ENCODE results near the gene TMEM59L. TPM values are rescaled to one million over a fixed set of nuclear protein-coding genes. Genes with fewer than 3 reads are reported as not detected.

TMEM59L gene
- total and polyA plus RNA-seq, 10 of the 15 experiments (the other 5 are each of a cell fraction or from before 2014, with no cell fraction given) = 0.06 TPM; not detected in 9

DNA sequence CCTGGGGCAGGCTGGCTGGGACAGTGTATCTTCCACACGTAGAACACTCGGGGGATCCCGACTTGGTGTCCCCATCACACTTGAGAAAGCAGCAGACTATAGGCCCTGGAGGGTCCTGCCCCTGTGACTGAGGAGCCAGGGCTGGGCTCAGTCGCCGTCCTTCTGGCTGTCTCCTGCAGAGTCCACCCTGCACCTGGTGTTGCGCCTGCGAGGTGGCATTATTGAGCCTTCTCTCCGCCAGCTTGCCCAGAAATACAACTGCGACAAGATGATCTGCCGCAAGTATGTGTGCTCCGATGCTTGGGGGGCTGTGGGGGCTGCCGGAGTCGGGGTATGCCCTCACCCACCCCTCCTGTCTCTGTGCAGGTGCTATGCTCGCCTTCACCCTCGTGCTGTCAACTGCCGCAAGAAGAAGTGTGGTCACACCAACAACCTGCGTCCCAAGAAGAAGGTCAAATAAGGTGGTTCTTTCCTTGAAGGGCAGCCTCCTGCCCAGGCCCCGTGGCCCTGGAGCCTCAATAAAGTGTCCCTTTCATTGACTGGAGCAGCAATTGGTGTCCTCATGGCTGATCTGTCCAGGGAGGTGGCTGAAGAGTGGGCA lies 37.9 kb upstream of the TMEM59L start:
- H3K9me3 ChIP-seq (replicated peaks; ENCODE audit: control insufficient read depth, insufficient read depth, low read length) = no peaks in the 10 kb centered on the region
- no peak for TF ChIP-seq HSF1 (IDR thresholded peaks at IDR 0.05; ENCODE audit: low read depth, low read length)
- no peak for TF ChIP-seq POU2F2 (IDR thresholded peaks at IDR 0.05; ENCODE audit: borderline replicate concordance, low read depth, low read length)
- no peak for TF ChIP-seq CHD4 (IDR thresholded peaks at IDR 0.05)
- TF ChIP-seq SREBF2 (IDR thresholded peaks at IDR 0.05; ENCODE audit: low read length) = no peak
- no peak for TF ChIP-seq NBN (IDR thresholded peaks at IDR 0.05)
- TF ChIP-seq ZNF592 (IDR thresholded peaks at IDR 0.05) = no peak
- no peak for TF ChIP-seq ZNF274 (IDR thresholded peaks at IDR 0.05; ENCODE audit: insufficient read depth, insufficient read length)
- no peak for TF ChIP-seq NRF1 (conservative IDR thresholded peaks at IDR 0.05; ENCODE audit: low read depth, low read length)
- H3K4me2 ChIP-seq (ENCODE audit: control insufficient read depth, insufficient read depth) = no peak overlapping the region
- H4K20me1 ChIP-seq (ENCODE audit: control insufficient read depth, insufficient read depth) = peaks cover 8% of the 10 kb centered on the region; the same call in 1 of the 2 replicates
- no peak overlapping the region for H2AFZ ChIP-seq (ENCODE audit: control insufficient read depth, low read depth, low read length)
- H3K9ac ChIP-seq (ENCODE audit: control insufficient read depth, insufficient read depth, low read length) = no peak overlapping the region
- ChIA-PET SMC1A (ENCODE audit: uncharacterized antibody, unreplicated experiment) (no interaction called here), POLR2A (interaction anchor here (4.0 kb wide), 1 partner anchor 13 kb away, joined by 43 read pairs; the partner anchor contains the start of gene REX1BD), CTCF (interaction anchor here (1.3 kb wide), 1 partner anchor 12 kb away, joined by 3 read pairs; no protein-coding TSS in a partner anchor), RAD21 (ENCODE audit: unreplicated experiment) (no interaction called here)
- H3K27me3 ChIP-seq (replicated peaks in 1 of 2; ENCODE audit: control insufficient read depth in 2 of 2, insufficient read depth in 2 of 2, low read length in 1 of 2) = no peaks in the 10 kb centered on the region
- intact Hi-C loops (cut with micrococcal nuclease; ENCODE audit: unreplicated experiment) = no loop called here
- peaks cover 11% of the 10 kb centered on the region; the same call in 1 of the 2 replicates for H3K4me1 ChIP-seq (ENCODE audit: control insufficient read depth, insufficient read depth, low read length)
- peaks cover 11 to 21% of the 10 kb centered on the region in 2 experiments; a peak in 3 of 4 replicates for H3K36me3 ChIP-seq (ENCODE audit: control insufficient read depth in 2 of 2, insufficient read depth in 2 of 2, low read length in 1 of 2)
- ATAC-seq (no peak), FAIRE-seq (no peak), DNase-seq (ENCODE audit: low read depth, low spot score) (no peak)
- peaks cover 21% of the 10 kb centered on the region for H3K79me2 ChIP-seq (ENCODE audit: control insufficient read depth, insufficient read depth, low read length)
- over 99% methylated on average over 18 of the region's 18 CpGs for WGBS (ENCODE audit: insufficient coverage, insufficient replicate concordance, low lambda C conversion rate, missing lambda C conversion rate)
- H3K4me3 ChIP-seq = no peak overlapping the region
- in situ Hi-C loops (cut with MboI) = no loop called here
- H3K27ac ChIP-seq (ENCODE audit: control insufficient read depth, insufficient read depth) = no peak overlapping the region
- BruUV-seq (replicated peaks) = no TSS peak
